Neural crest cell (in vitro differentiated cells): ENCODE data around the gene CD59. TPM values are rescaled to one million over a fixed set of nuclear protein-coding genes. Genes with fewer than 3 reads are reported as not detected.
"Not testable (repeated sequence)": the region's sequence is repeated elsewhere in the genome, so short reads cannot be mapped to it uniquely, and the experiment has no call there.

ENCODE experiments used
- DNase-seq: peaks from one replicate; pipeline ENCODE4 v3.0.0; 2021; ENCODE audit warnings: low read depth, mixed read lengths, low spot score
- H3K27ac Mint-ChIP-seq: one replicate; pipeline ENCODE4 v1.8.0; 2021; ENCODE audit warnings: mild to moderate bottlenecking, mixed read lengths; ENCODE audit not compliant: unreplicated experiment
- H3K27me3 Mint-ChIP-seq: 2 replicates; pipeline ENCODE4 v1.8.0; 2021; ENCODE audit warnings: low read depth, mild to moderate bottlenecking, mixed read lengths
- H3K36me3 Mint-ChIP-seq: 2 replicates; pipeline ENCODE4 v1.8.0; 2021; ENCODE audit warnings: low read depth, mild to moderate bottlenecking, mixed read lengths
- H3K4me1 Mint-ChIP-seq: 2 replicates; pipeline ENCODE4 v1.8.0; 2021; ENCODE audit warnings: mixed read lengths
- H3K4me3 Mint-ChIP-seq: one replicate; pipeline ENCODE4 v1.8.0; 2021; ENCODE audit warnings: mild to moderate bottlenecking, mixed read lengths
- H3K9me3 Mint-ChIP-seq: 2 replicates; pipeline ENCODE4 v1.8.0; 2021; ENCODE audit warnings: mixed read lengths
- total RNA-seq: library from RNA; stranded (reverse); gene quantifications from 2 replicates; pipeline ENCODE4 v1.2.1, GENCODE V29; 2021
- TF ChIP-seq, protein P1 (sequence below): fragments of 200-600 bp; sonication (generic); conservative IDR thresholded peaks from 2 replicates; pipeline ENCODE4 v1.5.0; 2021; ENCODE audit warnings: antibody characterized with exemption, mild to moderate bottlenecking

Gene CD59
- total RNA-seq, 1 donor from 2014 or later: 86.3 TPM

DNA sequence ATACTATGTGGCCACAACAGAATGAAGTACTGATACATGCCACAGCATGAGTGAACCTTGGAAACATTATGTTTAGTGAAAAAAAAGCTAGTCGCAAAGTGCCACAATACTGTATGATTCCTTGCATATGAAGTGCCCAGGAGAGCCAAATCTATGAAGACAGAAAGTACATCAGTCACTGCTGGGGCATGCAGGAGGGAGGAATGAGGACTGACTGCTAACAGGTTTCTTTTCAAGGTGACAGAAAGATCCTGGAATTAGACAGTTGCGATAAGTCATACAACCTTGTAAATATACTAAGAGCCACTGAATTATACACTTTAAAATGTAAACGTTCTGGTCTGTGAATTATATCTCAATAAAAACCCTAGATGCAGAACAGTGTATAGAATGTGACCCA lies 23.8 kb downstream of the CD59 start:
- DNase-seq: no peak
- TF ChIP-seq, protein P1, sequence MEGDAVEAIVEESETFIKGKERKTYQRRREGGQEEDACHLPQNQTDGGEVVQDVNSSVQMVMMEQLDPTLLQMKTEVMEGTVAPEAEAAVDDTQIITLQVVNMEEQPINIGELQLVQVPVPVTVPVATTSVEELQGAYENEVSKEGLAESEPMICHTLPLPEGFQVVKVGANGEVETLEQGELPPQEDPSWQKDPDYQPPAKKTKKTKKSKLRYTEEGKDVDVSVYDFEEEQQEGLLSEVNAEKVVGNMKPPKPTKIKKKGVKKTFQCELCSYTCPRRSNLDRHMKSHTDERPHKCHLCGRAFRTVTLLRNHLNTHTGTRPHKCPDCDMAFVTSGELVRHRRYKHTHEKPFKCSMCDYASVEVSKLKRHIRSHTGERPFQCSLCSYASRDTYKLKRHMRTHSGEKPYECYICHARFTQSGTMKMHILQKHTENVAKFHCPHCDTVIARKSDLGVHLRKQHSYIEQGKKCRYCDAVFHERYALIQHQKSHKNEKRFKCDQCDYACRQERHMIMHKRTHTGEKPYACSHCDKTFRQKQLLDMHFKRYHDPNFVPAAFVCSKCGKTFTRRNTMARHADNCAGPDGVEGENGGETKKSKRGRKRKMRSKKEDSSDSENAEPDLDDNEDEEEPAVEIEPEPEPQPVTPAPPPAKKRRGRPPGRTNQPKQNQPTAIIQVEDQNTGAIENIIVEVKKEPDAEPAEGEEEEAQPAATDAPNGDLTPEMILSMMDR: no peak
- Mint-ChIP-seq H3K27me3 (no peaks in the 10 kb centered on the region), H3K9me3 (no peaks in the 10 kb centered on the region), H3K36me3 (peaks cover 2% of the 10 kb centered on the region), H3K4me1 (peaks cover 4% of the 10 kb centered on the region), H3K27ac (no peak overlapping the region), H3K4me3 (no peak overlapping the region)

DNA sequence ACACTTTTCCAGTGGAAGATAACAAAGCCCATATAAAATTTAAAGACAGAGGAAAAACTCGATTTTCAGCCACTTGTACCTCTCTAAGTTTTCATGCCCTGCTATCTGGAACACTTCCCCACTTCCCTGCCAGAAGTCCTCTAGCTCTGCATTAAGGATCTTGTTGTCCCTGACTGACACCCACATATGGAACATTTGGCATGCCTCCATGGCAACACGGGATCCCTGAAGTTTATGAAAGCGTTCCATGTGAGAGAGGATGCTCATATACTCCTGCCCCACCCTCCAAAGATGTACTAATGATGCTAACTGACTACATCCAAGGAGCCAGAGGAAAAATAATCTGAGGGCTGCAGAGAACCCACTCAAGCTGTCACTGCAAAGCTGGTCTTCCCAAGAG lies 26.8 kb downstream of the CD59 start:
- no peaks in the 10 kb centered on the region for H3K9me3 Mint-ChIP-seq
- H3K4me1 Mint-ChIP-seq: peaks cover 11% of the 10 kb centered on the region
- peaks cover 2% of the 10 kb centered on the region for H3K36me3 Mint-ChIP-seq
- H3K27ac Mint-ChIP-seq: no peak overlapping the region
- TF ChIP-seq, protein P1: no peak
- H3K4me3 Mint-ChIP-seq: no peak overlapping the region
- DNase-seq: no peak
- no peaks in the 10 kb centered on the region for H3K27me3 Mint-ChIP-seq

DNA sequence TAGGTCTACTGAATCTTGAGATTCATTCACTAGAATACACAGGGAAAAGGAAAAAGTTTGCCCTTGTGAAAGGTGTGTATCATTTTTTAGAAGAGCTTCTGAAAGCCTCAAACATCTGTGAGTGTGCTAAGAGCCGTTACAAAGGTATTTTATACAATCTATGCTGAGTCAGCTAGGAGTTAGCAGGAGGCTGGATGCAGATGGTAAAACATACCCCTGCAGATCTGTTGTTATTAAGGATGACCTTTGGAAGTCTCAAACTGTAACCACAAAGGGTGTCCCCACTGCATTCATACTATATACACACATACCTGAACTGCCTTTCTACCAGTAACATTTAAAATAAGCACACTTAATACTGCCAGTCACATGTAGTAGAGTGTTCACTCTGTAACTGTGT lies 27.2 kb downstream of the CD59 start:
- DNase-seq: no peak
- H3K27ac Mint-ChIP-seq: no peak overlapping the region
- no peaks in the 10 kb centered on the region for H3K27me3 Mint-ChIP-seq
- H3K4me3 Mint-ChIP-seq: no peak overlapping the region
- H3K36me3 Mint-ChIP-seq: peaks cover 2% of the 10 kb centered on the region
- H3K9me3 Mint-ChIP-seq: no peaks in the 10 kb centered on the region
- H3K4me1 Mint-ChIP-seq: peaks cover 15% of the 10 kb centered on the region
- TF ChIP-seq, protein P1: no peak

DNA sequence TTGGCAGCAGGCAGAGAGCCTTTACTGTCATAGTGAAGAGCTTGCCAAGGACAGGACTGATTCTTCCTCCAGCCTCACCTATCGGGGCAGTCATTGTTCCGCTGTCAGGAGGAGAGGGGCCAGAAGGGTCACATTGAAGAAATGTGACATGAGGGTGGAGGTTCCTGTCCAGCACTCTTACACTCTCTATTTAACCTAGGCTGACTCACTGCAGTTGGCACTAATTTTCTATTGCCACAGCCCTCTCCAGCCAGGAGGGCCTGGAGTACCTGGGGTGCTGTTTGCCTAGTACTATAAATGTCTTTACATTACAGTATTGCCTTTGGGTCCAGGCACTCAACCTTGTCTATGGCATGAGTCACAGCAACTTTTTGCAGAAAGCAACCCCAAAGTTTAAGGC lies 28.4 kb downstream of the CD59 start:
- not testable (repeated sequence) for H3K27ac Mint-ChIP-seq, H3K36me3 Mint-ChIP-seq, H3K4me3 Mint-ChIP-seq, H3K27me3 Mint-ChIP-seq, DNase-seq, H3K9me3 Mint-ChIP-seq
- peaks cover 17% of the 10 kb centered on the region for H3K4me1 Mint-ChIP-seq

DNA sequence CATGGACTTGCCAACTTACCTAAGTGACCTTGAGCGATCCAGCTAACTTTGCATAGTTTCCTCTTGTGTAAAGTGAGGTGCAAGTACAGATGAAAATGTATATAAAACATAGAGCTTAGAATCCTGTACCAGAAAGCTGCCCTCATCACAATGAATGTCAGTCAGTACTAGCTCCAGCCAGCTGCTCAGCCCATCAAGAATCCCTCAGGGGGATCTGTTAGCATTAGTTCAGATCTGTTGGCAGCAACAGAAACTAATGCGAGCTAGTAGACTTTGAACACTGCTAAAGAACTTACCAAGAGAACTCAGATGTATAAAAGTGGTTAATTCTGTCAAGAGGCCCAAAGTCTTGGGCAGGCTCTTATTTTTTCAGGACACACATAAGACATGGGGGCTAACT lies 29.3 kb downstream of the CD59 start:
- H3K4me1 Mint-ChIP-seq: peaks cover 25% of the 10 kb centered on the region
- no peaks in the 10 kb centered on the region for H3K27me3 Mint-ChIP-seq
- TF ChIP-seq, protein P1: no peak
- no peak overlapping the region for H3K4me3 Mint-ChIP-seq
- H3K36me3 Mint-ChIP-seq: peaks cover 2% of the 10 kb centered on the region
- H3K27ac Mint-ChIP-seq: no peak overlapping the region
- DNase-seq: no peak
- no peaks in the 10 kb centered on the region for H3K9me3 Mint-ChIP-seq

DNA sequence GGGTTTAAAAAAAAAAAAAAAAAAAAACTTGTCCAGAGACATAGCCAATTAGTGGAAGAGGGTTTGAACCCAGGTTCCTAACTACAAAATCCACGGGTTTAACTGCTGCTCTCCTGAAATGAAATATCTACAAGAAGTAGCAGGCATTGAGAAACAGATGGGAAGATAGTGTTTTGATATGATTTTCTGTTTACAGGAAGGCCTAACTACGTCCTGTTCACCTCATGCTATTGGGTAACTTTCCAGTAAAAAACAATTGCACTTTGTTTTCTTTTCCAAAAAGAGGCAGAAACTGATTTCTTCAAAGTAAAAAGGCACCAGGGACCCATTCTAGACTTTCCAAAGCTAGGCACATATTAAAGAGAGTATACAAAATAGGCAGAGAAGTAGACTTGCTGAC lies 29.7 kb downstream of the CD59 start:
- no peak for DNase-seq
- Mint-ChIP-seq H3K9me3 (no peaks in the 10 kb centered on the region), H3K27me3 (no peaks in the 10 kb centered on the region), H3K36me3 (peaks cover 2% of the 10 kb centered on the region), H3K4me1 (peaks cover 30% of the 10 kb centered on the region), H3K4me3 (no peak overlapping the region), H3K27ac (no peak overlapping the region)
- TF ChIP-seq, protein P1: no peak
